H9 (cell line): ENCODE measurements around the gene TPGS1. TPM values are rescaled to one million over a fixed set of nuclear protein-coding genes. Genes with fewer than 3 reads are reported as not detected.

Experiments
- DNase-seq: peaks from one replicate; pipeline ENCODE4 v3.0.0-alpha.2; 2017
- H2AFZ ChIP-seq: one replicate; pipeline ENCODE4 v1.6.1; 2013; ENCODE audit warnings: mild to moderate bottlenecking, low read length, control low read depth, moderate library complexity
- H2AK5ac ChIP-seq: 2 replicates; pipeline ENCODE4 v1.6.1; 2013; ENCODE audit warnings: low read length, control low read depth, mixed read lengths; ENCODE audit not compliant: insufficient read length
- H2BK120ac ChIP-seq: one replicate; pipeline ENCODE4 v1.6.1; 2013; ENCODE audit warnings: low read depth, mild to moderate bottlenecking, low read length, control low read depth, inconsistent platforms; ENCODE audit not compliant: poor library complexity, severe bottlenecking
- H2BK12ac ChIP-seq: 2 replicates; pipeline ENCODE4 v1.6.1; 2013; ENCODE audit warnings: low read length, control low read depth, mixed read lengths, low read depth; ENCODE audit not compliant: insufficient read length
- H2BK15ac ChIP-seq: 2 replicates; pipeline ENCODE4 v1.6.1; 2013; ENCODE audit warnings: low read depth, low read length, control low read depth
- H2BK20ac ChIP-seq: one replicate; pipeline ENCODE4 v1.6.1; 2013; ENCODE audit warnings: low read depth, mild to moderate bottlenecking, low read length, control low read depth, inconsistent platforms; ENCODE audit not compliant: poor library complexity, severe bottlenecking
- H2BK5ac ChIP-seq: 2 replicates; pipeline ENCODE4 v1.6.1; 2013; ENCODE audit warnings: low read length, control low read depth, mixed read lengths; ENCODE audit not compliant: insufficient read length
- H3K14ac ChIP-seq: 2 replicates; pipeline ENCODE4 v1.6.1; 2013; ENCODE audit warnings: low read length, control low read depth; ENCODE audit not compliant: insufficient read depth
- H3K18ac ChIP-seq: 2 replicates; pipeline ENCODE4 v1.6.1; 2013; ENCODE audit warnings: low read depth, mild to moderate bottlenecking, mixed read lengths, low read length, control low read depth; ENCODE audit not compliant: insufficient read length
- H3K23ac ChIP-seq: 2 replicates; pipeline ENCODE4 v1.6.1; 2013; ENCODE audit warnings: low read length, control low read depth, mixed read lengths, low read depth; ENCODE audit not compliant: insufficient read length
- H3K23me2 ChIP-seq: 2 replicates; pipeline ENCODE4 v1.6.1; 2013; ENCODE audit warnings: low read depth, mild to moderate bottlenecking, mixed read lengths, low read length, control low read depth; ENCODE audit not compliant: insufficient read length, poor library complexity, severe bottlenecking
- H3K27ac ChIP-seq: 2 replicates; pipeline ENCODE4 v1.5.1; 2013; ENCODE audit warnings: low read length, control low read depth, mixed read lengths, low read depth; ENCODE audit not compliant: insufficient read length
- H3K27me3 ChIP-seq: 2 replicates; pipeline ENCODE4 v1.6.1; 2013; ENCODE audit warnings: low read length, control low read depth, inconsistent platforms; ENCODE audit not compliant: insufficient read depth
- H3K4ac ChIP-seq: 2 replicates; pipeline ENCODE4 v1.6.1; 2013; ENCODE audit warnings: low read depth, mild to moderate bottlenecking, control low read depth, inconsistent platforms, low read length, moderate library complexity
- H3K4me1 ChIP-seq: 2 replicates; pipeline ENCODE4 v1.6.1; 2013; ENCODE audit warnings: low read length, control low read depth, inconsistent platforms; ENCODE audit not compliant: insufficient read depth
- H3K4me2 ChIP-seq: 2 replicates; pipeline ENCODE4 v1.6.1; 2013; ENCODE audit warnings: low read length, control low read depth, mixed read lengths; ENCODE audit not compliant: insufficient read length, insufficient read depth
- H3K56ac ChIP-seq: 2 replicates; pipeline ENCODE4 v1.6.1; 2013; ENCODE audit warnings: low read depth, mild to moderate bottlenecking, mixed read lengths, low read length, control low read depth; ENCODE audit not compliant: insufficient read length
- H3K79me1 ChIP-seq: 2 replicates; pipeline ENCODE4 v1.6.1; 2013; ENCODE audit warnings: low read depth, mild to moderate bottlenecking, moderate library complexity, low read length, control low read depth, inconsistent platforms; ENCODE audit not compliant: insufficient read depth, poor library complexity, severe bottlenecking
- H3K79me2 ChIP-seq: 2 replicates; pipeline ENCODE4 v1.6.1; 2013; ENCODE audit warnings: low read length, control low read depth, inconsistent platforms; ENCODE audit not compliant: insufficient read depth
- H3K9ac ChIP-seq: 2 replicates; pipeline ENCODE4 v1.6.1; 2013; ENCODE audit warnings: low read length, control low read depth, mixed read lengths; ENCODE audit not compliant: insufficient read length; ENCODE audit errors: extremely low read depth
- H3K9me3 ChIP-seq: one replicate; pipeline ENCODE4 v1.6.1; 2013; ENCODE audit warnings: low read depth, low read length, inconsistent platforms; ENCODE audit not compliant: control insufficient read depth
- H3T11ph ChIP-seq: one replicate; pipeline ENCODE4 v1.6.1; 2013; ENCODE audit warnings: mild to moderate bottlenecking, low read length, control low read depth, inconsistent platforms
- H4K20me1 ChIP-seq: one replicate; pipeline ENCODE4 v1.6.1; 2013; ENCODE audit not compliant: control insufficient read depth, insufficient read length, insufficient read depth
- H4K5ac ChIP-seq: 2 replicates; pipeline ENCODE4 v1.6.1; 2013; ENCODE audit warnings: low read depth, mild to moderate bottlenecking, mixed read lengths, low read length, control low read depth; ENCODE audit not compliant: insufficient read length
- H4K8ac ChIP-seq: replicated peaks from 2 replicates; pipeline ENCODE4 v1.6.1; 2013; ENCODE audit warnings: low read length, control low read depth, mixed read lengths, low read depth; ENCODE audit not compliant: insufficient read length
- H4K91ac ChIP-seq: 2 replicates; pipeline ENCODE4 v1.6.1; 2013; ENCODE audit warnings: low read depth, mild to moderate bottlenecking, moderate library complexity, mixed read lengths, low read length, control low read depth; ENCODE audit not compliant: insufficient read length
- H3K27ac Mint-ChIP-seq, 3 experiments: 2 replicates in 2 of 3; 3 replicates in 1 of 3; pipeline ENCODE4 v1.8.0; 2020 to 2021; ENCODE audit warnings: mixed read lengths in 3 of 3, mild to moderate bottlenecking in 1 of 3, moderate library complexity in 1 of 3
- H3K27me3 Mint-ChIP-seq: 2 replicates; pipeline ENCODE4 v1.8.0; 2021; ENCODE audit warnings: low read depth, mild to moderate bottlenecking, moderate library complexity, mixed read lengths
- H3K36me3 Mint-ChIP-seq, 3 experiments: 2 replicates in 2 of 3; 3 replicates in 1 of 3; pipeline ENCODE4 v1.8.0; 2020 to 2021; ENCODE audit warnings: low read depth in 3 of 3, mixed read lengths in 3 of 3; ENCODE audit not compliant: insufficient read depth in 1 of 3
- H3K4me1 Mint-ChIP-seq, 2 experiments: 2 replicates each; pipeline ENCODE4 v1.8.0; 2020; ENCODE audit warnings: mixed read lengths in 2 of 2
- H3K4me3 Mint-ChIP-seq, 2 experiments: 2 replicates in 1 of 2; 3 replicates in 1 of 2; pipeline ENCODE4 v1.8.0; 2020 to 2021; ENCODE audit warnings: mild to moderate bottlenecking in 2 of 2, mixed read lengths in 2 of 2, moderate library complexity in 1 of 2
- H3K9me3 Mint-ChIP-seq, 2 experiments: 2 replicates in 1 of 2; 3 replicates in 1 of 2; pipeline ENCODE4 v1.8.0; 2020; ENCODE audit warnings: mild to moderate bottlenecking in 2 of 2, mixed read lengths in 2 of 2, moderate library complexity in 1 of 2
- CTCF ChIP-seq: fragments of 200-600 bp; sonication (generic); conservative IDR thresholded peaks from 3 replicates; pipeline ENCODE4 v1.8.0; 2021; ENCODE audit warnings: antibody characterized with exemption, mild to moderate bottlenecking
- whole genome bisulfite sequencing: extraction: QIAGEN DNeasy Blood & Tissue Kit; methylation state at CpG from one replicate; pipeline ENCODE4 v1.1.7; 2013; ENCODE audit warnings: missing lambda C conversion rate, low lambda C conversion rate, mixed read lengths; ENCODE audit not compliant: insufficient read length; ENCODE audit errors: extremely low coverage; 5-methylcytosine and 5-hydroxymethylcytosine counted together
- total RNA-seq: library from RNA; stranded (reverse); gene quantifications from 2 replicates; pipeline ENCODE4 v1.2.1, GENCODE V29; 2021

TPGS1 gene
- total RNA-seq, 1 experiment from 2014 or later: 7.4 TPM

GRCh38 chr19:463483-464207 is 43.7 kb upstream of the TPGS1 start:
- Histone ChIP-seq H3K79me1 (no peaks in the 10 kb centered on the region), H4K91ac (no peak overlapping the region), H2AK5ac (no peak overlapping the region), H3K9me3 (no peaks in the 10 kb centered on the region), H4K5ac (no peak overlapping the region), H3K14ac (no peak overlapping the region), H3K23me2 (peaks cover 10% of the 10 kb centered on the region), H3K27ac (no peak overlapping the region), H3K4me1 (no peaks in the 10 kb centered on the region), H3K79me2 (no peaks in the 10 kb centered on the region), H2BK20ac (no peak overlapping the region), H2AFZ (no peak overlapping the region), H3K23ac (no peak overlapping the region), H4K8ac (no peak overlapping the region), H2BK120ac (no peak overlapping the region), H2BK12ac (no peak overlapping the region), H3K27me3 (no peaks in the 10 kb centered on the region; the same call in 1 of the 2 replicates), H3T11ph (no peak overlapping the region), H2BK15ac (no peak overlapping the region), H3K9ac (no peak overlapping the region), H3K18ac (no peak overlapping the region), H3K56ac (no peak overlapping the region), H2BK5ac (no peak overlapping the region), H4K20me1 (no peaks in the 10 kb centered on the region), H3K4me2 (no peak overlapping the region), H3K4ac (no peak overlapping the region)
- H3K27ac Mint-ChIP-seq: no peak overlapping the region
- H3K4me1 Mint-ChIP-seq: peaks cover 4 to 7% of the 10 kb centered on the region in 2 experiments; a peak in 3 of 4 replicates
- H3K9me3 Mint-ChIP-seq: peaks cover 0 to 10% of the 10 kb centered on the region in 2 experiments; a peak in 2 of 5 replicates
- DNase-seq: no peak
- no peak overlapping the region for H3K4me3 Mint-ChIP-seq
- no peaks in the 10 kb centered on the region for H3K36me3 Mint-ChIP-seq
- TF ChIP-seq CTCF: no peak
- peaks cover 38% of the 10 kb centered on the region for H3K27me3 Mint-ChIP-seq
- no CpG with 5 or more reads among the region's 35 CpGs for WGBS
